NCI-H146 treated with DMSO at 0.1 percent for 48 hours (cell line): ENCODE measurements around the gene MBLAC1.

ENCODE experiments used
- DNase-seq: peaks from one replicate; lab custom pipeline; 2025; ENCODE audit not compliant: unreplicated experiment; lab: John Stamatoyannopoulos, UW

Gene MBLAC1

DNA sequence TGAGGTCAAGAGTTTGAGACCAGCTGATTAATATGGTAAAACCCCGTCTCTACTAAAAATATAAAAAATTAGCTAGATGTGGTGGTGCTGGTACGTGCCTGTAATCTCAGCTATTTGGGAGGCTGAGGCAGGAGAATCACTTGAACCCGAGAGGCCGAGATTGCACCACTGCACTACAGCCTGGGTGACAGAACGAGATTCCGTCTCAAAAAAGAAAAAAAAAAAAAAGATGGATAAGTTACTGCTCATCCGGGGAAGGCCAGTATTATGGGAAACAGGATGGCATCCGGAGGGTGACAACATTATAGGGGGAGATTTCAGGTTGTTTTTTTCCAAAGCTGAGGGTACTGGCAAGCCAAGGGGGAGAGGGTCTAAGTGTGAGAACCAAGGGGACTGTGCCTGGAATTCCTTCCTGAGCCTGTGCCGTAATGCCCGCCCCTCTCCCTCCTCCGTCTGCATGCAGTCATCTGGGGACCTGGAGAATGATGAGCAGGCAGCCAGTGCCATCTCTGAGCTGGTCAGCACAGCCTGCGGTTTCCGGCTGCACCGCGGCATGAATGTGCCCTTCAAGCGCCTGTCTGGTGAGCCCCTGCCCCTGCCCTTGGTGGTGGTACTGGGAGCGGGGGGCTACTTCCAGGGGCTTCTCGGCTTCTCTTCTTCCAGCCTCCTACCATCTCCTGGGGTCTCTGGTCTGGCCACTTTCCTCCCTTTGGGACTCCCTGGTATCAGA, 26.3 kb downstream of the MBLAC1 start:
- DNase-seq, result no peak

DNA sequence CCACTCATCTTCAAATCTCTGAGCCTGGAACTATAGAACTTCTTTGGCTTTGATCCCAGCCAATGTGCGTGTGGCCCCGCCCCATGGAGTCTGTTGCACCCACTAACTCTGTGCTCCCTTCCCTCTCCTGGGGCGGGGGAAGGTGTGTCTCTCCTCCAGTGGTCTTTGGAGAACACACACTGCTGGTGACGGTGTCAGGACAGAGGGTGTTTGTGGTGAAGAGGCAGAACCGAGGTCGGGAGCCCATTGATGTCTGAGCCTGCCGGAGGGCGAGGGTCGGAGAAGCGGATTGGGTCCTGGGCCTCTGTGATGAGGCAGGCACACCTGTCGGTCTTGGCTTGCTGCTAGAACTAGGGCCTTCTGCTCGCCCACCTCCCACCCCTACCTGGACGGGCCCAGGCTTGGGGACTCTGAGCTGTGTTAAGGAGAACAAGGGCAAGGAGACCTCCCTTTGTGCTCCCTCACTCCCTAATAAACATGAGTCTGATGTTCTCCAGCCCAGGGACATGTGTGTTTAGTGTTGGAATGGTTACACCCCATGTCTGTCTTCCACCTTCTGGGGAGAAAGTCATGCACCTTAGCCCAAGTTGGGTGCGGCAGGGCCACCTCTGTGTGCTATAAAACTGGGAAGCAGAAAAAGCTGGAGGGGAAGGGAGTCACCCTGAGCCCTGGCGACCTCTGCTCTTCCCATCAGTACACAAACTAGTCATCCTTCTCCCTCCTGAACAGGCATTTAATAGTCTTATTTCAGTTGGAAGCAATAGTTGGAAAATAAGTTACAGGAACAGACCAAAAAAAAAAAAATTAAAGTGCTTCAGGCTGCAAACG, 27.2 kb downstream of the MBLAC1 start:
- no peak for DNase-seq

DNA sequence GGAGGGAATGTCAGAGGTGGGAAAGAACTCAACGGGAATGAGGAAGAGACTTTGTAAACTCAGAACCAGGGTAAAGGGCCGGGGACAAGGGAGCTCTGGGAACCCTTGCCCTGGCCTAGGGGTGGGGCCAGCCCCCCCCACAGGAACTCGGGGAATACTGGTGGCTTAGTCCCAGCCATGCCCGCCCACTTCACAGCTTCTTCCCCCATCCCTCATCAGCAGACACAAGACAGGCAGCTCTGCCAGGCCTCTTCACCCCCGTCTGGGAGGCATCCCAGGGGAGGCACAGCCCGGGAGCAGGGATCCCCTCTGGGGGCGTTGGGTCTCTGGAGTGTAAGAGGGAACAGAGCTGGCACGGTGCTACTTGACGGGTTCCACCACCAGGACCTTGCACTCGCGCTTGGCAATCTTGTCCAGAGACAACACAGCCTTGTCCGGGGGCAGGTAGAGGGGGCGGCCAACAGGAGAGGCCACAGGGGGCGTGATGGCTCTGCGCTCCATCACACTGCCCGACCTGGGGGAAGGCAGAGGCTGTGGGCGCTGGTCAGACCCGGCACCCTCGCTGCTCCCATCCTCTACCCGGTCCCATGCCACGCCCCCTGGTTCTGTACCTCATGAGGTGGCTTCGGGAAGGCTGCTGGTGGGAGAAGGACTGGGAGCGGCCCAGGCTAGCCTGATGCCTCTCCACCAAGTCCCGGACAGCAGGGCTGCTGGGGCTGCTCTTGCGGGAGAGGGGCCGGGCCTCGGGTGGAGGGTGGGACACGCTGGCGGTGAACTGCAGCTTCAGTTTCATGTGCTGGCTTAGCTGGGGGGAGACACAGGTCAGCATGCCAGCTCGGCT, 28.1 kb downstream of the MBLAC1 start:
- no peak for DNase-seq

- no peak for DNase-seq
Observed at GRCh38 chr7:100155553-100156317, 29.0 kb downstream of the MBLAC1 start.

DNA sequence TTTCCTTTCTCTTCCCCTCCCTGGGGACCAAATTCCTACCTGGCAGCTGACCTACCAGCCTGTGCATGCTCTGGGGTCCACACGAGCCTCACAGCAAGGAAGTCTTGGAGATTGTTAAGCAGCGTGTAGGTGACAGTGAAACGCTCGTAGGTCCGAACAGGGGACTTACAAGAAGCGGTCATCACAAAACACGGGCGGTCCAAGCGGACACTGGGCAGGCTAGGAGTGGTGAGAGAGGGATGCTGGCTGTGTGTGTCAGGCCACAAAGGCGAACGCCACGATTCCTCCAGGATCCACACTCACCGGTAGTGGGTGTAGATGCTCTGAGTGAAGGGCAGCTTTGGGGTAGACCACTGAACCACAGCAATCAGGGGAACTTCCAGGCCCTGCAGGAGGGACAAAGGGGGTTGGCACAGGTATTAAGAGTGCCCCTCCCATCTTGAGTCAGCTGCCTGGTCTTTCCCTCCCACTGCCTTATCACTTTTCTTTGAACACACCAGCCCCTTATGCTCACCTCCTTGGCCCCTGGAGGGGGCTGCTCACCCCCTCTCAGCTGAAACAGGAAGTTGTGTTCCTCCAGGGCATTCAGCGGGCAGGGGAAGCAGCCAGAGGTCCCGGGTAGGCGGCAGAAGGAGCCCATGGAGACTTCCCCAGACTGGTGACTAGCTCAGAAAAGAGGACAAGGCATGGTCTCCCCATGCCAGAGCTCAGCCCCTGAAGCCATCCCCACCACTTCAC, 29.7 kb downstream of the MBLAC1 start:
- no peak for DNase-seq

DNA sequence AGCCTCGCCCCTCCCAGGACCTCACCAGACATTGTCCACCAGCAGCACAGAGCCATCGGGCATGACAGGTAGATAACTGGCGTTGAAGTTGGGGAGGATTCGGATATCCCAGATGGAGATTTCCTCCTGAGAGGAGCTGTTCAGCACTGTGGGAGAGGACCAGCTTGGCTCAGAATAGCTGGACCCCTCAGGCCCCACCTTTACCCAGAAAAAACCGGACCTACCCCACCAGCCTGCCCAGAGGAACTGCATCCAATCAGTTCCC, 30.2 kb downstream of the MBLAC1 start:
- DNase-seq, result no peak

GRCh38 chr7:100157334-100158228, 30.8 kb downstream of the MBLAC1 start:
- no peak for DNase-seq

GRCh38 chr7:100158229-100159098, 31.7 kb downstream of the MBLAC1 start, which contains the start of gene TRAPPC14:
Gene TRAPPC14, minus strand, starts transcription at chr7:100158723. Its CDS starts 224 bp downstream, at chr7:100158499.
- peak; percentile 77 for DNase-seq

- no peak for DNase-seq
Observed at GRCh38 chr7:100159099-100159623, 32.4 kb downstream of the MBLAC1 start.

- no peak for DNase-seq
Observed at GRCh38 chr7:100160067-100160466, 33.3 kb downstream of the MBLAC1 start.

DNA sequence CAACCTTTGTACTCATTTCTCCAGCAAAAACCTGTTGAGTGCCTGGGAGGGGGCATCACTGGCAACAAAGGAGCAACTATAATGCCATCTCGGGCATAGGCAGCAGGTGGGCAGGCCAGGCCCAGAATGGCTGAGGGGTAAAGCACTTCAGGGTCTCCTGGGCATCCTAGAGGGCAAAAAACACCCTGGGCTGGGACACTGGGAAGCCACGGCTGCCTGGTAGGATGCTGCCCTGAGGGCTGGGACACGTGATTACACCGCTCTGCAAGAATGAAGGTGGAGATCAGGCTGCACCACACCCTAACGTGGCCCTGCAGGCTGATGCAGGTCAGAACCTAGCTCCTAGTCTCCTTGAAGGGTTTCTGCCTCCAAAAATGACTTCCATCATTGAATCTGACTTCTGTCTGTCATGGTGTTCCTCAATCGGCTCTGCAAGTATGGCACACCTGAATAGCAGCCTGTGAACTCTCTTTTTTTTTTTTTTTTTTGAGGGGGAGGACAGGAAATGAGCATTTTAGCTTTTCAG, 36.3 kb downstream of the MBLAC1 start:
- peak; percentile 25 for DNase-seq

- DNase-seq, result no peak
Observed at GRCh38 chr7:100163871-100164270, 37.1 kb downstream of the MBLAC1 start.

DNA sequence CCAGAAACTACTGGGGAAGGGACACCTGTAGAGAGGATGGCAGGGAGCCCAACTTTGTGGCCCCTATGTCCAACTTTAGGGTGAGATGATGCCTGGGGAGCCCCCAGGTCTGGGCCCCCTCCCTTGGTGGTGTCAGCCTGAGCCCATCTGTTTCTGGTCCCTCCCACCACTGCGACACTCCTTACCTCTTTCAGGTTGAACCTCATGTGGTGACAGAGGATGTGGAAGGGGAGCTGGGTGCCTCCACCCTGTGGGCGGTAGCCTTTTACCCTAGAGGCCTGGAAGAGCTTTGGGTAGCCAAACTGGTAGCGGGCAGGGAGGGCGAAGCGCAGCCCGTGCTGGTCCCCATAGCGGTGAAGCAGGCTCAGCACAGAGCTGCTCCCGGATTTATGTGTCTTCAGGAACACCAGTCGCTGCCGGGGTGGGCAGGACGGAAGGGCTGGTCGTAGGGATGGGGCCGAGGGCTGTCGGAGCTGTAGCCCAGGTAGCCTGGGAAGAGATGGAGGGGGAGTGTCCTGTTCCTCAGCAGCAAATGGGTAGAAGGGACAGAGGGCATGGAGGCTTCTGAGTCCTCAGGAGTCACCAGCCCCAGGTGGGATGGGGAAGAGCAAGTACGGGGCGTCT, 39.7 kb downstream of the MBLAC1 start:
- DNase-seq, result no peak

- no peak for DNase-seq
Observed at GRCh38 chr7:100166970-100167911, 40.5 kb downstream of the MBLAC1 start.

DNA sequence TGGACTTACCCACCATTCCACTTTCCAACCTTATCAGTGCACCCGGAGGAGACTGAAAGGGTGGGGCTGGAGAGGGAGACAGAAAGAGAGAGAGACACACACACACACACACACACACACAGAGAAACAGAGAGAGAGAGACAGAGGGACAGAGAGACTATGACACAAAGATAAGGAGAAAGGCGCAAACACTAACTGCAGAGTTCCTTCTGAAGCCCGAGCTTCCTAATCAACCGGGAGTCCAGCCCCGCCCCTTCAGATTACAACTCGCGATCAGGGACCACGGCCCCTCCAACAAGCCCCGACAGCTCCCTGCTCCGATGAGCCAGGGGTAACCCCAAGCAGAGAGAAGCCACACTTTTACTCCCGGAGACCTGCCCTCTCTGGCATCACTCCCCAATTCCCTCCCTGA, 41.2 kb downstream of the MBLAC1 start:
- DNase-seq, result no peak

GRCh38 chr7:100169147-100169850, 42.5 kb downstream of the MBLAC1 start:
- DNase-seq, result peak; percentile 32
